HG03025 (cell line): ENCODE measurements around the gene CALHM4.
"Not testable (repeated sequence)": the region's sequence is repeated elsewhere in the genome, so short reads cannot be mapped to it uniquely, and the experiment has no call there.

Source experiments
- ATAC-seq: cut with Tn5 transposase; IDR thresholded peaks from one replicate; pipeline ENCODE4 v1.9.1; 2021; ENCODE audit warnings: mild to moderate bottlenecking, moderate library complexity; ENCODE audit not compliant: unreplicated experiment, low FRiP score

CALHM4 gene

DNA sequence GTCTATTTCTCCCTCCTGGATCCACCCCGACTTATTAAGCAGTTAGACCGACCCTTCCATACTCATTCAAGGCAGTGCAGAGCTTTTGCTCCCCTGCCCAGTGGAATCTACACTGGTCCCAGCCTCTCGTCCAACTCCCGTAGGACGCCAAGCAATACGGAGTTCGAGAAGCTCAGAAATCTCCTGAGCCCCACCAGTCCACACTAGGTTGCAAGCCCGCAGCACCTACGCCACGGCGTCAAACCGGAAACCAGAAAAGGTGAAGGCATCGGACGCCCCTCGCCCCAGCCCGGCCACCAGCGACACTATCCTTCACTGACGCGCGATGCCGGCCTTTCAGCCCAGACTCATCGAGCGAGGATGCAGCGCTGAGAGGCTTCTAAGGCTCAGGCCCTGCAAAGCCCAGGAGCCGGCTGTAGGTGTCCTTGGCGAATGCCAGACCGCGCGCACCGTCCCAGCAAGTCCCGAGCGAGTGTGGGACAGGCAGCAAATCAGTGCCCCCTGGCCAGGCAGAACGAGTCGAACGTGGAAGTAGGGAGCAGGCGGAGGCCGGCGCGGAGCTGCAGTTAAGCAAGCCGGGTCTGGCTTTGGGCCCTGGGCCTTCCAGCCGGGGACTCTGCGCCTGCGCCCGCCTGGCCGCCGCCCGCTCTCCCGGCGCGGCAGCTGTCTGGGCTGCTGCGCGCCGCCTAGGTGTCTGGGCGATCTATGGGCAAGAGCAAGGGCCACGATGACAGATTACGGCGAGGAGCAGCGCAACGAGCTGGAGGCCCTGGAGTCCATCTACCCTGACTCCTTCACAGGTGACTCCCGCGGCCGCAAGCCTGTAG lies 17.5 kb downstream of the CALHM4 start, which contains the start of gene RWDD1:
TSS of gene RWDD1 (plus strand) at position 649 of the 827 bp plus-strand sequence. CDS start at position 728, 79 bp downstream.
- ATAC-seq, result peak; percentile 97

DNA sequence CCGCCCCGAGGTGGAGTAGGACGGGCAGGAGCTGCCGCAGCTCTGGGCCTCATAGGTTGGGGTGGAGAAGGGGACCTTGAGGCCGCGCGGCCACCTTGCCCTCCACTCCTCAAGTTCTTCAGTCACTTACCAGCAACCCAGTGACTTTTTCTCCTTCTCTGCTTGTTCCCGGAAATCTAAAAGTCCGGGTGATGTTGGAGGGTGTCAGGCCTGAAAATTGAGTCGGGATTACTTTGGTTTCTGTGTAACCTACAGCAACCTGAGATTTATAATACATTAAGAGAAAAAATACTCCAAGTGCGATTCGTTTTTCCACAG lies 18.1 kb downstream of the CALHM4 start:
- ATAC-seq, result peak; percentile 31

DNA sequence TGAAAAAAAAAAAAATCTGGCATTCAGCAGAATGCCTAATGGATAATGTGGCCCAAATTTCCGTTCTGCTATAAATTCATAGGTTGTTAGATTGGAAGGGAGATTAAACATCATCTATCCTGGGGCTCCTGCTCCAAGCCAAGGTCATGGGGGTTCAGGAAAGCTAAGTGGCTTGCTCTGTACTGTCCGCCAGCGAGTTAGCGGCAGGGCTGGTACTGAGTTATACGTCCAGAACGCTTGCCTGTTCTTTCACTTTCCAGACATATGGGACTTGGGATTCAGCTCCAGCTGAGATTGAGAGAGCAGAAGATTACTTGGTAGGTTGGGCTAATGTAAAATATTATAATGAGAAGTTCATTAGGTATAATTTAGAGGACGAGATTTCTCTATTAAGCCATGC lies 18.6 kb downstream of the CALHM4 start:
- ATAC-seq, result no peak

GRCh38 chr6:116575227-116575626 lies 21.7 kb downstream of the CALHM4 start:
- ATAC-seq, result no peak

GRCh38 chr6:116577486-116577885 lies 23.9 kb downstream of the CALHM4 start:
- no peak for ATAC-seq

DNA sequence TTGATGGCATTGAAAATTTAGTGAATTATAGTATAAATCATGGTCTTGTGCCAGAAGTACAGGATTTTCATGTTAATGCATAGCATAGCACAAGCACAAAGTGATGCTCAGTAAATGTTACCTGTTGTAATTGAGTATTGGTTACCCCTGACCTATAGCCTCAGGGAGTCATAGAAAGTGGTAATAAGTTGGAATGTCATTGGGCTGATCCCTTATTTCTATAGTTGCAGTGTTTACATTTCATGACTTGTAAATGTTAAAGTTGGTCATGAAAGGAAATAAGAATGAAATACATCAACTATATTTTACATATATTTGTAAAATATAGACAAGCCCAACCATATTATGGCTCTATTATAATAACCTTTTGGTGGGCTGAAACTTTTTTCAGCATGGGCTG lies 24.8 kb downstream of the CALHM4 start:
- ATAC-seq, result no peak

GRCh38 chr6:116579143-116579542 lies 25.6 kb downstream of the CALHM4 start:
- no peak for ATAC-seq

- no peak for ATAC-seq
Measured at GRCh38 chr6:116580198-116580597, 26.6 kb downstream of the CALHM4 start.

GRCh38 chr6:116586276-116586675 lies 32.7 kb downstream of the CALHM4 start:
- no peak for ATAC-seq

GRCh38 chr6:116586738-116587137 lies 33.2 kb downstream of the CALHM4 start:
- no peak for ATAC-seq

- ATAC-seq, result no peak
Measured at GRCh38 chr6:116595247-116595646, 41.7 kb downstream of the CALHM4 start.

- ATAC-seq, result no peak
Measured at GRCh38 chr6:116596815-116597214, 43.3 kb downstream of the CALHM4 start.

DNA sequence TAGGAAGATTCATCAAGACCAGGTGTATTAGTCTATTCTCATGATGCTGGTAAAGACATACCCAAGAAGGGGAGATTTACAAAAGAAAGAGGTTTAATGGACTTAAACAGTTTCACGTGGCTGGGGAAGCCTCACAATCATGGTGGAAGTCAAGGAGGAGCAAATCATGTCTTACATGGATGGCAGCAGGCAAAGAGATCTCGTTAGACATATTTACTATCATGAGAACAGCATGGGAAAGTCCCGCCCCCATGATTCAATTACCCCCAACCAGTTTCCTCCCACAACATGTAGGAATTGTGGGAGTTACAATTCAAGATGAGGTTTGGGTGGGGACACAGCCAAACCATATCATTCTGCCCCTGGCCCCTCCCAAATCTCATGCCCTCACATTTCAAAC lies 50.4 kb downstream of the CALHM4 start:
- ATAC-seq, result not testable (repeated sequence)

DNA sequence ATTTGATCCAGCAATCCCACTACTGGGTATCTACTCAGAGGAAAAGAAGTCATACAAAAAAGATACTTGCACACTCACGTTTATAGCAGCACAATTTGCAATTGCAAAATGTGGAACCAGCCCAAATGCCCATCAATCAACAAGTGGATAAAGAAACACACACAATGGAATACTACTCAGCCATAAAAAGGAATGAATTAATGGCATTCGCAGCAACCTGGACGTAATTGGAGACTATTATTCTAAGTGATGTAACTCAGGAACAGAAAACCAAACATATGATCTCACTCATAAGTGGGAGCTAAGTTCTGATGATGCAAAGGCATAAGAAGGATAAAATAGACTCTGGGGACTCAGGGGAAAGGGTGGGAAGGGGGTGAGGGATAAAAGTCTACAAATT lies 51.3 kb downstream of the CALHM4 start:
- not testable (repeated sequence) for ATAC-seq

- no peak for ATAC-seq
Measured at GRCh38 chr6:116605935-116606334, 52.4 kb downstream of the CALHM4 start.
